Limb (tissue), 2 donors: ENCODE results near the gene TMEM69.
"Not testable (repeated sequence)": the region's sequence is repeated elsewhere in the genome, so short reads cannot be mapped to it uniquely, and the experiment has no call there.

Experiments
- DNase-seq, 2 donors: peaks; one replicate each; pipeline ENCODE4 v3.0.0-alpha.2; 2016; ENCODE audit errors: extremely low spot score in 2 of 2

TMEM69 gene, protein sequence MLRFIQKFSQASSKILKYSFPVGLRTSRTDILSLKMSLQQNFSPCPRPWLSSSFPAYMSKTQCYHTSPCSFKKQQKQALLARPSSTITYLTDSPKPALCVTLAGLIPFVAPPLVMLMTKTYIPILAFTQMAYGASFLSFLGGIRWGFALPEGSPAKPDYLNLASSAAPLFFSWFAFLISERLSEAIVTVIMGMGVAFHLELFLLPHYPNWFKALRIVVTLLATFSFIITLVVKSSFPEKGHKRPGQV

DNA sequence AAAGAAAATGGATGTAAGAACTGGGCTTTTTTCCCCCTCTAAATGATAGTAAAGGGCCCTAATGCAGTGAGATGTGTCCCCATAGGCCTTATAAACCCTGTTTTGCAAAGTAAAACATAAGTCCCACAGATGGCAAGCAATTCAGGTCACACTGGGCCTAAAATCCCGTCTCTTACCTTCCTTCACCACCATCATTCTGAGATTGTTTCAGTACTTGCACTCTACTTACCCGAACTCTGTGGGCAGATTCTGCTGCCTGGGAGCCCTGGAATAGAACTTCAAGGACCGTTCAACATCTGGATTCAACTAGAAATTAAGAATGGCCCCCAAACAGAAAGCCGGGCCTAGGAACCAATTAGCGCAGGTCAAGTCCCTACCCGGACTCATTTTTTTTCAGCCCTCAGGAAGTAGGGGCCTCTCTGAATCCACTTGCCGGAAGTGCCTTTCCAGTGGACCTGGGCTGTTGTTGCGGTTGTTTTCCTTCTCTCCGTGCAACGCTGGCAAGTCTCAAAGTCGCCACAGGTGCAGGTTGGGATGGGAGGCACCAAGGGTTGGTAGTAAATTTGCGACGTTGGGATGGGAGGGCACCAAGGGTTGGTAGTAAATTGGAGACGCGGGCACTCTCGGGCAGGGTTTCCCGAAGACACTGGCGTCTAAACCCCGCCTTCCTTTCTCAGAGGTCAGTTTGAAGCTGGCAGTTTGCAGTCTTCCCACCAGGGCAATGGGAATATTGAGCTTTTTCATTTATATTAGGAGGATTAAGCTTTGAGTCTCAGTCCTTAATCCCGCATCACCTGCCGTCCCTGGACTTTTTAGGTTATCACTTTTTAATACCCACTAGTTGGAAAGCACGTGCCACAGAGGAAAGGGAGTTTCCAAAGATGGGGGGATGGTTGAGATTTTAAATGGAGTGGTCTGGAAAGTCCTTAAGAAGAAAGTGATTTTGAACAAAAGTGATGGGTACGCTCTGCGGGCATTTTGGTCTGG is at the start of gene TMEM69:
TMEM69 (plus strand) TSS at position 428 of the 987 bp plus-strand sequence. CDS start 2,888 bp downstream, outside the sequence.
- DNase-seq: peak; percentile 85 to 89

DNA sequence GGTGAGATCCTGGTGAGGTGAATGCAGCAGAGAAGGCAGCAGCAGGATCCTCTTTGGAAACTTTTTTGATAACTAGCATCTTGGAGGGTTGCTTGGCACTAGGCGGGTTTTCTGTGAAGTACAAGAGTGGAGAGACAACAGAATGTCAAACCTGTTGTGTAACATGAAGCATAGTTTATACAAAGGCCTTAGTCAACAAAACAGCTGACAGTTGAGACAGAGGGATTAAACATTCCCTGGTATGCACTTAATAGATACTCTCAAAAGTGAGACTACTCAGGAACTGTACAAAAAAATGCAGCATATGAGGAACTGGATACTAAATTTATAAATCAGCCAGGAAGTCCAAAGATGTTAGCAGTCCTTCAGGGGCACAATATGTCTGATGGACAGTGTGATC is 47.7 kb upstream of the TMEM69 start:
- no peak for DNase-seq

DNA sequence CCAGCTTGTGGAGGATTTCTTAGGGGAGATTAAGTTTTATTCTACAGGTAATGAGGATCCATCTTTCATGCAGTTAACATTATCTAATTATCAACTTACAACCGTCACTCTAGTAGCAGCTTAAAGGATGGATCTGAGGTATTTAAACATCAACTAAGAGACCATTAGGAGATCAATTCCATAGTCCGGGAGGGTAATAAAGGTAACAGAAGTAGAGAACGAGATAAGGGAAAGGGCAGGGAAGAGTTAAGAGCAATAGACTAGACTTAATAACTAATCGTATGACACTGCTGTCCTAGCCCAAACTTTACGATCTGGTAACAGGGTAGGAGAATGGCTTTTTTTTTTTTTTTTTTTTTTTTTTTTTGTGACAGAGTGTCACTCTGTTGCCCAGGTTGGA is 44.7 kb upstream of the TMEM69 start:
- no peak for DNase-seq

DNA sequence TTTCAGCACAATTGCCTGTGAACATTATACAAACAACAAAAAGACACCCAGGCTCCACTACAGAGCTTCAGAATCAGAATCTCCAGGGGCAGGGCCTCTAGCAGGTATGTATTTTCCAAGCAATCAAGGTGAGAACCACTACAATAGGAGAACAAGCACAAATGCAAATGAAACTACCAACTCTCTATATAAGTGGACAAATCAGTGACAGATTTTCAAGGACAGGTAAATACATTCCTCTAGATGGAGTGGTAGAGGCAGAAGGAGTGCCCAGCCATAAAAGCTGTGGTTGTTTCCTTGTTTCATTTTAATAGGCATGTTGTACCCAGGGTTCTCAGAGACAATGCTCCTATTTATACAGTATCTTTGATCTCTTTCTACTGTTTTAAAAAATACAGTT is 44.0 kb upstream of the TMEM69 start:
- no peak for DNase-seq

DNA sequence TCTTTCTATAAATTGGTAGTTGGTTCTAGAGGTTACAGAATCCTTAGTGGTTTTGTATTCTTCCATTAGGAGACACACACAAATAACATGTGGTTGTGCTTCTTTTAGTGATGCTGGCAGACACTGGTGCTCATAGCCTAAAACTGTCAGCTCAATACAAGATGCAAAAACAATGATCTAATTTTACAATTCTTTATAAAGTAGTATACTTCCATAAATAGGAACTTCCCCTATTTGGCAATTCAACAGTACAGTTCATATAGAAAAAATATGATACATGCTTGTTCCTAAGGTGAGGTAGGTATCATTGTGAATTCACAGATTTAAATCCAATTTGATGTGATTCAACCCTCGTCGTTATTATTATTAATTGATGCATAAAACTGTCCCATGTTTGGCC is 43.3 kb upstream of the TMEM69 start:
- no peak for DNase-seq

DNA sequence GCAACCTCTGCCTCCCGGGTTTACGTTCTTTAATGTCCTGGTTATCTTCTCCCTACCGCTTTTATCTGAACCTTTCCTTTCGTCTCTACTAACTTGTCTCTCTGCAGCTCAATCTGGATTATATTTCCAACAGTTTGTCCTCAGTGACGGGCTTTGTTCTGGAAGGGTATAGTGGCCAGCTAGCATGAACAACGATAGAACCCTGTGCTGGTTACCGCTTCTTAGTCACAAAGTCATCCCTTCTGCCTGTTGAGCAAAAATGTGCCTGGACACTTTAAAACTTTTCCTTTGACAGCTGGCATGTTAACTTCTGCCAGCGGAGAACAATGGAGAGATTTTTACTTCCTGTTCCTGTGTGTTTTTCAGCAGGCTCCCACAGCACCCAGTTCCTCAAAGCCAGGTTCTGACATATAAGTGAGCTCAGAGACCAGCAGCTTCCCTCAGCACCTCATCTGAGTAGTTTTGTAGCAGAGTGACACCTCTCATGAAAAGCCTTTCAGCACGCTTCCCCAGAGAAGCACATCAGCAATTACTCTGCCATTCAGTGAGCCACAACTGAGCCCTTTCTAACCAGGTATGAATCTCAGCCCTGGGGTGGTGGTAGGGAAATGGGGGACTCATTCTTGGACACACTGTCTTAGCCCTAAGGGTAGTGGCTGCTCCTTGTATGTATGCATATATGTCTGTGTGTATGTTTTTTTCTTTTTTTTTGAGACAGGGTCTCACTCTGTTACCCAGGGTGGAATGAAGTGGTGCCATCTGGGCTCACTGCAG is 40.5 kb upstream of the TMEM69 start:
- DNase-seq: no peak

DNA sequence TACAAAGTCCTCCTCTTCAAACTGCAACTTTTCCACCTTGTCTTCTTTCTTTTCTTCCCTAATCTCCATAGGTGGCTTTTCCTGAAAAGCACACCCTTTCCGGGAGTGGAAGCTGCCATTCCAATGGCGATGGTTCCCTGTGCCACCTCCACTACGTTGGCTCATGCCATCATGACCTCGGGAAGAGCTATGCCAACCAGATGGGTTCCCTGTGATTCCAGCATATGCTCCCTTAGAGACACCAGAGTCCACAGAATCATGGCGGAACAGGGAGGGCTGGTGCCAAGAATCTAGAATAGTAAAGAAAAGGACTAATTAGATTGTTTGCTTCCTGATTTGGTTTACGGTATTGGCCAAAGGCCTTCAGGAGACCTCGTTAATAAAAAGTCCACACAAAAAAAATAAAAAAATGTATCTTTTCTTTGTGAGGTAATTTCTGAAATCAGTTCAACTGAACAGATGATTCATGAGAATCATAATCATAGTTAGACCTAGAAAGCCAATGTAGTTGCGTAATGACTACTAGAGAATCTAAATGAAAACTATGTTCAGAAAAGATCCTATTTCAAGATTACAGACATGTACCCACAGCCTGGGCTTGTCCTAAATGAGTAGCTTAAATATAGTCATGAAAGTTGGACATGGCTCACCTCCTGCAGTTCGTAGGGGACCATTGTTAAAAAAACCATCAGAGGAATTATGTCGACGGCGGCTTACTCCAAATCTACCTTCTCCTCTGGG is 33.3 kb upstream of the TMEM69 start:
- DNase-seq: no peak

DNA sequence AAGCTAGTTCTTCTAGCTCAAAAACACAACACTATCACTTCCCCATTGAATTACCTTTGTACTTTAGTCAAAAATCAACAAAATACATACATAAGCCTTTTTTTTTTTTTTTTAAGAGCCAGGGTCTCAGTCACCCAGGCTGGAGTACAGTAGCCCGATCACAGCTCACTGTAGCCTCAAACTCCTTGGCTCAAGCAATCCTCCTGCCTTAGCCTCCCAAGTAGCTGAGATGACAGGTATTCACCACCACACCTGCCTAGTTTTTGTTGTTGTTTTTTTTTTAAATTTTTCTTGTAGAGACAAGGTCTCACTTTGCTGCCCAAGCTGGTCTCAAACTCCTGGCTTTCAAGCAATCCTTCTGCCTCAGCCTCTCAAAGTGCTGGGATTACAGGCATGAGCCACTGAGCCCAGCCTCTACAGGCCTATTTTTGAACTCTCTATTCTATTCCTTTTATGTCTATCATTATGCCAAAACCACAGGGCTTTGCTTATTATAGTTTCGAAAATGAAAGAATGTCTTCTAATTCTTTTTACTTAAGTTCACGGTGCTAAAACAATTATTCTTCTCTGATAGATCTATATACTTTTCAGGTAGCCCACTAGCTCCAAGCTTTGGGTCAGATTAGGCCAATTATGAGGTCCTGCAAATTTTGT is 31.3 kb upstream of the TMEM69 start:
- no peak for DNase-seq

DNA sequence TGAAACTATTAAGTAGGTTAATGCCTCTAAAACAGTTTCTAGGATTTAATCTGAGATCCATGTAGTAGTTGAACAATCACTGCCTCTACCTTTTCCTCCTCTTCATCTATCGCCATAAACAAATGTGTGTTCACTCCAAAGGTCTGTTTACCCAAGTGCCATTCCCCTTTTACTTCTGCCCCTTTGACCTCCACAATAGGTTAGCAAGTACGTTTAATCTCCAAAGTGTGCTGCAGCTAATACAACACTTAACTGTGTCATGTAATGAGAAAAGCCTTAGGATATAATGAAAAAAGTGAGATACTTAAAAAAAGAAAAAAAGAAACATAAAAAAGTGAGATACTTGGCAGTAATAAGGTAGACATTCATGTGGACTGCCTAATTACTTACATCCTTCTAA is 29.8 kb upstream of the TMEM69 start:
- DNase-seq: no peak

DNA sequence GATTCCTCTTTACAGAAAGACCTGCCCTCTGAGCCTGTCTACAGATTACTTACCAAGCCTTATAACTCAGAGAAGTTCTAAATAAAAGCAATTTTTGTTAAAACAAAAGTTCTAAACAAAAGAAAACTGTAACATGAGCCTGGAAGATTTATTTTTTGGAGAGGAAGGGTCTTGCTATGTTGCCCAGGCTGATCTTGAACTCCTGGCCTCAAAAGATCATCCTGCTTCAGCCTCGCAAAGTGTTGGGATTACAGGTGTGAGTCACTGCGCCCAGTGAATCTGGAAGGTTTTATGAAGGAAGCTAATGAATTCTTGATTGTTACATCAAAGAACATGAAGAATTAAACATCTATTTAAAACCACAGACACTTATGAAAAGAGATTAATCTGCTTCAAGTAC is 28.8 kb upstream of the TMEM69 start:
- no peak for DNase-seq

DNA sequence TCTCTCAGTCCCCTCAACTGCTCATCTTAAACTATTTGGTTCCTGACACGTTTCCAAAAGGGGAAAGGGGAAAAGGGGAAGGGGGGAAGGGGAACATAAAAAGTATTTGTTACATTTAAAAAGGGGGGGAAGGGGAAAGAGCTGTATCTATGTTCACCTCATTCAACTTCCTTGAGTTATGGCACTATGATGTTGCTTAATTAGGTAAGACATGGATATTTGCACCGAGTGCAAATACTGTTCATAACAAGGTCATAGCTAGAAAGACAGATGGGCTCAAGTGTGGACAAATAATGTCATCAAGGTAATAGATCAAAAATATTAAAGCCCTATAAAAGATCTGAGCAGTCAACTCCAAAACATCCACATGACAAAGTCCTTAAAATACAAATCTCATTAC is 27.6 kb upstream of the TMEM69 start:
- no peak for DNase-seq

DNA sequence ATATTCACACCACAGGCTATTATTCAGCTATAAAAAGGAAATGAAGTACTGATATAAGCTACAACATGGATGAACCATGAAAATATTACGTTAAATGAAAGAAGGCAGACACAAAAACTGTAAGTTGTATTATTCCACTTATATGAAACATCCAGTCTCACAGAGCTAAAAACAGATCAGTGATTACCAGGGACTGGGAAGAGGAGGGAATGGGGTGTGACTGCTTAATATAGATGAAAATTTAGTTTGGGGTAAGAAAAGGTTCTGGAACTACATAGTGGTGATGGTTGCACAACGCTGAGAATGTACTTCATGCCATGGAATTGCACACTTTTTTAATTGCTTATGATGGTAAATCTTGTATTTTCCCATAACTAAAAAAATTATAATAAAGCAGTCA is 21.1 kb upstream of the TMEM69 start:
- DNase-seq: no peak

DNA sequence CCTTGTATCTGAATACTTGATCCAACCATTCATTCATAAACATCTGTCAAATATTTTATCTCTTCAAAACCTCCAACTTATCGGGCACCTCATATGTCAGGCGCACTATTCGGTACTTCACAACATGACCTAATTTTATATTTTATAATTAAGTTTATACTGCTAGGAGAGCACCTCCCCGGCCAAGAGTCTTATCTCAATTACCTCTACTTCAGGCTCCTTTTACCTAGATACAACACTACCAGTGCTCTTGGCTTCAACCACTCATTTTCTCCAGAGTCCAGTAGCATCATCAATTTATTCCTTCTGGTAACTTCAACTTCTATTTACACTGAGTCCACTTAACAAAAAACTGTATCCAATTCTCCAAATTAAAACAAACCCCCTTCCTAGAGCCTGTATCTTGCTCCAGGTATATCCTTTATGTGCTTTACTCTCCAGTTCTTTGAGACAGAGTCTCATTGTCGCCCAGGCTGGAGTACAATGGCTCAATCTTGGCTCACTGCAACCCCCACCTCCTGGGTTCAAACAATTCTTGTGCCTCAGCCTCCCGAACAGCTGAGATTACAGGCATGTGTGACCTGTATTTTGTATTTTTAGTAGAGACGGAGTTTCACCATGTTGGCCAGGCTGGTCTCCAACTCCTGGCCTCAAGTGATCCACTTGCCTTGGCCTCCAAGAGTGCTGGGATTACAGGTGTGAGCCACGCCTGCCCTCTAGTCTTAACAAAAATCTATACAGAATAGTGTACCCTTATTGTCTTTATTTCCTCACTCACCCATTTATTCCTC is 20.5 kb upstream of the TMEM69 start:
- DNase-seq: no peak

DNA sequence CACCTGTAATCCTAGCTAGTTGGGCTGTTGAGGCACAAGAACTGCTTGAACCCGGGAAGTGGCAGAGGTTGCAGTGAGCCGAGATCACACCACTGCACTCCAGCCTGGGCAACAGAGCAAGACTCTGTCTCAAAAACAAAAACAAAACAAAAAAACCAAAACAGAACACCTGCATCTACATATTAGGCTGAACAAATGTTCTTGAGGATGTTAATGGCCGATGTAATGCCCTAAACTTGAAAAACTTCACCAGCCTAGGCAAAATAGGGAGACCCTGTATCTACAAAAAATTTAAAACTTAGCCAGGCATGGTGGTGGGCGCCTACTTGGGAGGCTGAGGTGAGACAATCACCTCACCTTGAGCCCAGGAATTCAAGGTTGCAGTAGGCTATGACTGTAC is 19.5 kb upstream of the TMEM69 start:
- no peak for DNase-seq

DNA sequence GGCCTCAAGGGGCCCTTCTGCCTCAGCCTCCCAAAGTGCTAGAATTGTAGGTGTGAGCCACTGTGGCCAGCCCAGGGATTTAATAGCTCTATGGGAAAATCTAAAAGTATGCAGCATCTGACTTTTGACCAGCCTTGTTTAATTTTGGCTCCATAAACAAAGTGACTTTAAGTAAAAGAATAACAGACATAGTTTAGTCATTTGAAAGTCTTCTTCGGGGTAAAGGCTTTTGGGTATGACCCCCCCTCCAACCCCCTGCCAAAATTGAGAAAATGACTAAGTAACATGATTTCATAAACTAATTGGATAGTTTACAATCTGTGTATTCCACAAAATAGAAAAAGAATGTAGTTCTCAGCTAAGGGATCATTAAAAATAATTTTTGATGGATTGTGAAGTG is 18.6 kb upstream of the TMEM69 start:
- no peak for DNase-seq

DNA sequence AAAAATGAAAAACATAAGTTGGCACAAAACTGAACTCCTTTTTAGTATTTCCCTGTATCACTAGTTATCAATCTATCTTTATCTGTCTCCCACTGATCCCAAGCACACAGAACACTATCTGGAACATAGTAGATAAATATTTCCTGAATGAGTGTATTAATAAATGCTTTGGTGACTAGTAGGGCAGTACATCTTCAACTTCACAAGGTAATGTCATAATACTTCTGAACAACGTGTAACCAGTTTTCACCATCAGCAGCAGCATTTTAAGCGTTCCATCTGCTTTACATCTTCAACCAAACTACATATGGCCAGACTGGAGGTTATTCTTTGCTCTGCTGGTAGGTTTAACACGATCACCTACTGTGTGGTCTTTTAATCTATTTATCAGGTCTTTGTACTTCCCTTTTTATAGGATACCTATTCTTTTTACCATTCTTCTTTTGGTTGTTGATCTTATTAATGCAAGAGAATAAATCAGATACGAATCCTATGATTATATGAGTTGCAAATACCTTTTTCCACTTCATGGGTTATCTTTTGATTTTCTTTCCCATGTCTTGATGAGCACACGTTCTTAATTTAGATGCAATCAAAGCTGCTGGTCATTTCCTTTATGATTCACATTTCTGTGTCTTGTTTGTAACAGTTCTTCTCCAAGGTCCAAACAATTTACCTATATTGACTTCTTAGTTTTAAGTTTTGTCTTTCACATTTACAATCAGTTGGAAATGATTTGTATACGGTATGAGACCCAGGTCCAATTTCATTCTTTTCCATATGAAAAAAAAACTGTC is 17.9 kb upstream of the TMEM69 start:
- DNase-seq: no peak

DNA sequence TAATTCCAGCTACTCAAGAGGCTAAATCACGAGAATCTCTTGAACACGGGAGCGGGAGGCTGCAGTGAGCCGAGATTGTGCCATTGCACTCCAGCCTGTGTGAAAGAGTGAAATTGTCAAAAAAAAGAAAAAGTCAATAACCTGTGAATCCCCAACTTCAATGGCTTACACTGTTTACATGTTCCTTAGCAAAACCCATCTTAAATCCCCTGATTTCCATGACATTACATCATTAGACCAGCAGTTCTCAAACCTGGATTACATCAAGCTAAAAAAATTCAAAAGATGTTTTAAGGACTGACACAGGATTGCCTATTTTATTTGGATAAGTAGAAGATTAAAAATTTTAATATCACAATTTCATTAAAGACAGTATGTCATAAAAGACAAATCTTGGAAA is 14.0 kb upstream of the TMEM69 start:
- no peak for DNase-seq

DNA sequence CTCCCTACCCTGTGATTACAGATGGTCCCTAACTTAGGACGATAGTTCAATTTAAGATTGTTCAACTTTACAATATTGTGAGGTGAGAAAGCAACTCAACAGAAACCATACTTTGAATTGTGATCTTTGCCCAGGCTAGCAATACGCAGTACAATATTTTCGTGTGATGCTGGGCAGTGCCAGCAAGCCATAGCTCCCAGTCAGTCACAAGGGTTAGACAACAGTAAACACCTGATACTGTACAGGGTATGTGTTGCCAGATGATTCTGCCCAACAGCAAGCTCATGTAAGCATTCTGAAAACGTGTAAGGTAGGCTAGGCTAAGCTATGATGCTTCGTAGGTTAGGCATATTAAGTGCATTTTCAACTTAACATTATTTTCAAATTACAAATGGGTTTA is 13.5 kb upstream of the TMEM69 start:
- DNase-seq: no peak

DNA sequence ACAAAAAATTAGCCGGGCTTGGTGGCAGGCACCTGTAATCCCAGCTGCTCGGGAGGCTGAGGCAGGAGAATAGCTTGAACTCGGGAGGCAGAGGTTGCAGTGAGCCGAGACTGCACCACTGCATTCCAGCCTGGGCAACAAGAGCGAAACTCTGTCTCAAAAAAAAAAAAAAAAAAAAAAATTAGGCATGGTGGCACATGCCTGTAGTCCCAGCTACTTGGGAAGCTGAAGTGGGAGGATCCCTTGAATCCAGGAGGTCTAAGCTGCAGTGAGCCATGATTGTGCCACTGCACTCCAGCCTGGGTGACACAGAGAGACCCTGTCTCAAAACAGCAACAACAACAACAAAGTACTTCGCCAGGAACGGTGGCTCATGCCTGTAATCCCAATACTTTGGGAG is 11.4 kb upstream of the TMEM69 start:
- DNase-seq: not testable (repeated sequence)
